Suprapubic skin (tissue), 3 donors: ENCODE results near the gene ABI3BP.

Source experiments
- POLR2AphosphoS5 ChIP-seq, 3 donors: sonication (generic); formaldehyde crosslinking; IDR thresholded peaks; one replicate each; pipeline ENCODE4 v1.6.1; 2017; ENCODE audit warnings: antibody characterized with exemption in 3 of 3
- TF ChIP-seq, protein P1 (sequence below), 2 donors: fragments of 200-600 bp in 1 of 2; fragments of 450-650 bp in 1 of 2; sonication (generic) in 1 of 2; IDR thresholded peaks; one replicate each; pipeline ENCODE4 v1.5.1; 2016 to 2019; ENCODE audit warnings: antibody characterized with exemption in 2 of 2, mild to moderate bottlenecking in 1 of 2, moderate library complexity in 1 of 2

DNA sequence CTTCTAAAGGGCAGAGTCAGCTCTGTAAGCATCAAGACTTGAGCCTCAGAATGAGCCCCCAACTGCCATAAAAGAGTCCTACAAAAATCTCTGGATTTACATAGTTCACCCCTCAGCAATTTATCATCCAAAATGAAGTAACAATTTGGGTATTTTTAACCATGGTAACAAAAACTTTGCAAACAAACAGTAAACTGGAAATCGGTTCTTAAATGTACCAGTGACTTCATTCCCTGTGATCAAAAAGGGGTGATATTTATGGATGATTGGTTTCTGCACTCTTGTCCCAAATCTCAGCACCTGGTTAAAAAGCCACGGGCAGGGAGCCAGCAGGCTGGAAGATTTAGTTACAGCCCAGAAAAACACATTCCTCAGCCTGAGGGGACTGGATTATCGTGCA is 210.3 kb downstream of the ABI3BP start:
- TF ChIP-seq, protein P1, sequence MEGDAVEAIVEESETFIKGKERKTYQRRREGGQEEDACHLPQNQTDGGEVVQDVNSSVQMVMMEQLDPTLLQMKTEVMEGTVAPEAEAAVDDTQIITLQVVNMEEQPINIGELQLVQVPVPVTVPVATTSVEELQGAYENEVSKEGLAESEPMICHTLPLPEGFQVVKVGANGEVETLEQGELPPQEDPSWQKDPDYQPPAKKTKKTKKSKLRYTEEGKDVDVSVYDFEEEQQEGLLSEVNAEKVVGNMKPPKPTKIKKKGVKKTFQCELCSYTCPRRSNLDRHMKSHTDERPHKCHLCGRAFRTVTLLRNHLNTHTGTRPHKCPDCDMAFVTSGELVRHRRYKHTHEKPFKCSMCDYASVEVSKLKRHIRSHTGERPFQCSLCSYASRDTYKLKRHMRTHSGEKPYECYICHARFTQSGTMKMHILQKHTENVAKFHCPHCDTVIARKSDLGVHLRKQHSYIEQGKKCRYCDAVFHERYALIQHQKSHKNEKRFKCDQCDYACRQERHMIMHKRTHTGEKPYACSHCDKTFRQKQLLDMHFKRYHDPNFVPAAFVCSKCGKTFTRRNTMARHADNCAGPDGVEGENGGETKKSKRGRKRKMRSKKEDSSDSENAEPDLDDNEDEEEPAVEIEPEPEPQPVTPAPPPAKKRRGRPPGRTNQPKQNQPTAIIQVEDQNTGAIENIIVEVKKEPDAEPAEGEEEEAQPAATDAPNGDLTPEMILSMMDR (IDR thresholded peaks at IDR 0.05), result no peak
- no peak for TF ChIP-seq POLR2AphosphoS5 (IDR thresholded peaks at IDR 0.05)
